Mesenchymal stem cell (in vitro differentiated cells and primary cell): ENCODE measurements around the gene SLC35B4.

Experiments
- DNase-seq: peaks from one replicate; pipeline ENCODE4 v3.0.0-alpha.2; 2013
- H2AFZ ChIP-seq: one replicate; pipeline ENCODE4 v1.6.1; 2013; ENCODE audit warnings: low read depth, mild to moderate bottlenecking, control low read depth, inconsistent platforms, low read length, moderate library complexity
- H2AK5ac ChIP-seq: 2 replicates; pipeline ENCODE4 v1.6.1; 2013; ENCODE audit warnings: low read length, moderate library complexity, mild to moderate bottlenecking, inconsistent platforms; ENCODE audit not compliant: severe bottlenecking
- H2BK120ac ChIP-seq: one replicate; pipeline ENCODE4 v1.6.1; 2013; ENCODE audit warnings: low read depth, mild to moderate bottlenecking, inconsistent platforms, low read length, moderate library complexity
- H2BK12ac ChIP-seq, 2 experiments: one replicate each; pipeline ENCODE4 v1.6.1; 2013; ENCODE audit warnings: inconsistent platforms in 2 of 2, low read length in 2 of 2, mild to moderate bottlenecking in 2 of 2, moderate library complexity in 2 of 2, control low read depth in 1 of 2
- H2BK15ac ChIP-seq: one replicate; pipeline ENCODE4 v1.6.1; 2013; ENCODE audit warnings: mild to moderate bottlenecking, low read depth, inconsistent platforms; ENCODE audit not compliant: poor library complexity, severe bottlenecking
- H2BK5ac ChIP-seq: 2 replicates; pipeline ENCODE4 v1.6.1; 2013; ENCODE audit warnings: low read depth, mild to moderate bottlenecking, low read length, control low read depth, inconsistent platforms; ENCODE audit not compliant: poor library complexity, severe bottlenecking
- H3K14ac ChIP-seq, 2 experiments: one replicate each; pipeline ENCODE4 v1.6.1; 2013; ENCODE audit warnings: inconsistent platforms in 2 of 2, low read length in 2 of 2, control low read depth in 1 of 2, mild to moderate bottlenecking in 1 of 2, moderate library complexity in 1 of 2
- H3K18ac ChIP-seq, 2 experiments: one replicate each; pipeline ENCODE4 v1.6.1; 2013; ENCODE audit warnings: inconsistent platforms in 2 of 2, low read length in 2 of 2, control low read depth in 1 of 2, low read depth in 1 of 2, mild to moderate bottlenecking in 1 of 2
- H3K23ac ChIP-seq, 2 experiments: one replicate each; pipeline ENCODE4 v1.6.1; 2013; ENCODE audit warnings: inconsistent platforms in 2 of 2, low read length in 2 of 2, mild to moderate bottlenecking in 2 of 2, moderate library complexity in 2 of 2, control low read depth in 1 of 2
- H3K27ac ChIP-seq: 2 replicates; pipeline ENCODE4 v1.5.1; 2013; ENCODE audit warnings: mild to moderate bottlenecking, moderate library complexity, low read length, control low read depth, inconsistent platforms; ENCODE audit not compliant: poor library complexity, severe bottlenecking
- H3K27me3 ChIP-seq, 2 experiments: 2 replicates each; pipeline versions ENCODE4 v1.6.1 to v1.7.0; 2013; ENCODE audit warnings: low read length in 2 of 2, mild to moderate bottlenecking in 2 of 2, moderate library complexity in 2 of 2, control low read depth in 1 of 2, inconsistent platforms in 1 of 2; ENCODE audit not compliant: control insufficient read depth in 1 of 2, insufficient read depth in 1 of 2
- H3K36me3 ChIP-seq, 2 experiments: 2 replicates each; pipeline versions ENCODE4 v1.6.1 to v1.7.0; 2013; ENCODE audit warnings: low read length in 2 of 2, control low read depth in 1 of 2, inconsistent platforms in 1 of 2, low read depth in 1 of 2, mild to moderate bottlenecking in 1 of 2; ENCODE audit not compliant: insufficient read depth in 2 of 2, control insufficient read depth in 1 of 2
- H3K4ac ChIP-seq, 2 experiments: one replicate each; pipeline ENCODE4 v1.6.1; 2013; ENCODE audit warnings: inconsistent platforms in 2 of 2, low read length in 2 of 2, mild to moderate bottlenecking in 2 of 2, moderate library complexity in 2 of 2, control low read depth in 1 of 2, low read depth in 1 of 2
- H3K4me1 ChIP-seq: 2 replicates; pipeline ENCODE4 v1.6.1; 2013; ENCODE audit warnings: low read depth, low read length, control low read depth; ENCODE audit not compliant: control insufficient read depth, insufficient read depth
- H3K4me2 ChIP-seq: 2 replicates; pipeline ENCODE4 v1.6.1; 2013; ENCODE audit warnings: low read length, mild to moderate bottlenecking, inconsistent platforms; ENCODE audit not compliant: poor library complexity, severe bottlenecking
- H3K4me3 ChIP-seq, 2 experiments: 2 replicates each; pipeline versions ENCODE4 v1.5.1 to v1.7.0; 2013; ENCODE audit warnings: low read length in 2 of 2, mild to moderate bottlenecking in 2 of 2, control low read depth in 1 of 2, low read depth in 1 of 2; ENCODE audit not compliant: insufficient read depth in 1 of 2
- H3K79me1 ChIP-seq: replicated peaks from 2 replicates; pipeline ENCODE4 v1.6.1; 2013; ENCODE audit warnings: mild to moderate bottlenecking, control low read depth, low read length, inconsistent platforms; ENCODE audit not compliant: poor library complexity, severe bottlenecking
- H3K9ac ChIP-seq: 2 replicates; pipeline ENCODE4 v1.7.0; 2013; ENCODE audit warnings: mild to moderate bottlenecking, low read length, moderate library complexity
- H3K9me3 ChIP-seq: 2 replicates; pipeline ENCODE4 v1.7.0; 2013; ENCODE audit warnings: mild to moderate bottlenecking, low read length; ENCODE audit not compliant: control insufficient read depth
- H4K8ac ChIP-seq: one replicate; pipeline ENCODE4 v1.6.1; 2013; ENCODE audit warnings: inconsistent platforms, mild to moderate bottlenecking, low read length, moderate library complexity
- H4K91ac ChIP-seq: one replicate; pipeline ENCODE4 v1.6.1; 2013; ENCODE audit warnings: mild to moderate bottlenecking, low read length, inconsistent platforms
- WGBS: methylation state at CpG from one replicate; pipeline ENCODE4 v1.1.7; 2013; ENCODE audit warnings: mixed read lengths; 5-methylcytosine and 5-hydroxymethylcytosine counted together

SLC35B4 gene

GRCh38 chr7:134362587-134363483, 46.1 kb upstream of the SLC35B4 start:
- Histone ChIP-seq H3K27me3 (peaks cover 0 to 15% of the 10 kb centered on the region in 2 experiments), H2BK12ac (no peak overlapping the region), H3K18ac (no peak overlapping the region), H3K4me1 (peaks cover 2% of the 10 kb centered on the region), H2AK5ac (no peak overlapping the region), H3K79me1 (no peaks in the 10 kb centered on the region), H3K23ac (no peak overlapping the region), H3K27ac (no peak overlapping the region), H2AFZ (no peak overlapping the region), H3K4me2 (no peak overlapping the region), H2BK15ac (no peak overlapping the region), H4K91ac (no peak overlapping the region), H2BK120ac (no peak overlapping the region), H3K9ac (no peak overlapping the region), H3K14ac (no peak overlapping the region), H4K8ac (no peak overlapping the region), H3K9me3 (no peaks in the 10 kb centered on the region), H3K36me3 (no peaks in the 10 kb centered on the region), H3K4ac (no peak overlapping the region), H2BK5ac (no peak overlapping the region), H3K4me3 (no peak overlapping the region)
- 86% methylated on average over 7 of the region's 8 CpGs for WGBS
- DNase-seq = peak; percentile 9

- H4K8ac ChIP-seq = no peak overlapping the region
- WGBS = 56% methylated on average over 4 of the region's 5 CpGs
- H3K4me1 ChIP-seq = peaks cover 2% of the 10 kb centered on the region
- no peak overlapping the region for H2BK5ac ChIP-seq
- no peak overlapping the region for H2BK12ac ChIP-seq
- no peak overlapping the region for H3K18ac ChIP-seq
- no peak overlapping the region for H3K4me3 ChIP-seq
- no peak overlapping the region for H4K91ac ChIP-seq
- no peak overlapping the region for H3K27ac ChIP-seq
- no peak overlapping the region for H2BK15ac ChIP-seq
- H3K4ac ChIP-seq = no peak overlapping the region
- H3K27me3 ChIP-seq = peaks cover 0 to 15% of the 10 kb centered on the region in 2 experiments
- H3K9ac ChIP-seq = no peak overlapping the region
- H3K79me1 ChIP-seq = no peaks in the 10 kb centered on the region
- H2AFZ ChIP-seq = no peak overlapping the region
- no peaks in the 10 kb centered on the region for H3K9me3 ChIP-seq
- no peak overlapping the region for H3K4me2 ChIP-seq
- no peak overlapping the region for H3K23ac ChIP-seq
- H3K14ac ChIP-seq = no peak overlapping the region
- no peak overlapping the region for H2BK120ac ChIP-seq
- no peaks in the 10 kb centered on the region for H3K36me3 ChIP-seq
- no peak overlapping the region for H2AK5ac ChIP-seq
- DNase-seq = no peak
These were observed 43.2 kb upstream of the SLC35B4 start for GRCh38 chr7:134359787-134360432.

- no peak for DNase-seq
- no peak overlapping the region for H3K4me2 ChIP-seq
- no peak overlapping the region for H3K4ac ChIP-seq
- no peak overlapping the region for H4K91ac ChIP-seq
- H3K18ac ChIP-seq = no peak overlapping the region
- no peak overlapping the region for H4K8ac ChIP-seq
- no peak overlapping the region for H2AK5ac ChIP-seq
- H3K14ac ChIP-seq = no peak overlapping the region
- no peaks in the 10 kb centered on the region for H3K4me1 ChIP-seq
- no peak overlapping the region for H2BK12ac ChIP-seq
- WGBS = 95% methylated on average over 3 of the region's 4 CpGs
- no peak overlapping the region for H2BK15ac ChIP-seq
- H3K9ac ChIP-seq = no peak overlapping the region
- no peak overlapping the region for H3K4me3 ChIP-seq
- H3K9me3 ChIP-seq = no peaks in the 10 kb centered on the region
- no peak overlapping the region for H2BK120ac ChIP-seq
- no peaks in the 10 kb centered on the region for H3K79me1 ChIP-seq
- no peak overlapping the region for H3K27ac ChIP-seq
- no peak overlapping the region for H2BK5ac ChIP-seq
- H3K27me3 ChIP-seq = peaks cover 0 to 11% of the 10 kb centered on the region in 2 experiments
- no peak overlapping the region for H3K23ac ChIP-seq
- no peak overlapping the region for H2AFZ ChIP-seq
- no peaks in the 10 kb centered on the region for H3K36me3 ChIP-seq
These were observed 40.8 kb upstream of the SLC35B4 start for GRCh38 chr7:134357486-134357885.

- Histone ChIP-seq H3K9me3 (no peaks in the 10 kb centered on the region), H3K9ac (no peak overlapping the region), H3K27me3 (peaks cover 0 to 4% of the 10 kb centered on the region in 2 experiments), H2AFZ (no peak overlapping the region), H3K4me1 (no peaks in the 10 kb centered on the region), H2BK5ac (no peak overlapping the region), H4K8ac (no peak overlapping the region), H2BK15ac (no peak overlapping the region), H3K27ac (no peak overlapping the region), H2BK12ac (no peak overlapping the region), H2BK120ac (no peak overlapping the region), H3K79me1 (no peaks in the 10 kb centered on the region), H4K91ac (no peak overlapping the region), H3K4ac (no peak overlapping the region), H3K36me3 (no peaks in the 10 kb centered on the region), H3K18ac (no peak overlapping the region), H3K23ac (no peak overlapping the region), H3K4me2 (no peak overlapping the region), H2AK5ac (no peak overlapping the region), H3K14ac (no peak overlapping the region), H3K4me3 (no peak overlapping the region)
- 84% methylated on average over 8 of the region's 9 CpGs for WGBS
- DNase-seq = no peak
These were observed 39.7 kb upstream of the SLC35B4 start for GRCh38 chr7:134356421-134356936.
